ENCODE data around the gene MCM5.
A peak's percentile ranks its signal among the peaks of the same experiment; 100 is the strongest.

MCM5 gene

GRCh38 chr22:35353318-35353717 is 46.6 kb upstream of the MCM5 start:
- TF ChIP-seq CTCF (IDR thresholded peaks at IDR 0.05; ENCODE audit: low read depth, low read length, poor library complexity, severe bottlenecking), result no peak
- TF ChIP-seq EZH2phosphoT487 (IDR thresholded peaks at IDR 0.05; ENCODE audit: borderline replicate concordance, low read length), result no peak
- H3K27ac ChIP-seq (ENCODE audit: low read depth, low read length), result peak overlapping the region; percentile 85
- peak overlapping the region; percentile 60 for H3K4me3 ChIP-seq (ENCODE audit: low read length)
- no peaks in the 10 kb centered on the region for H3K9me2 ChIP-seq (replicated peaks; ENCODE audit: control insufficient read depth, low read length)
- H3K79me2 ChIP-seq (ENCODE audit: control insufficient read depth, low read length), result no peaks in the 10 kb centered on the region
- H3K4me2 ChIP-seq (ENCODE audit: low read length), result peak overlapping the region; percentile 89
- H3K9me3 ChIP-seq (ENCODE audit: control insufficient read depth, insufficient read depth, low read length), result no peaks in the 10 kb centered on the region
- no peaks in the 10 kb centered on the region for H3K27me3 ChIP-seq (ENCODE audit: control insufficient read depth, low read length)
- no peaks in the 10 kb centered on the region for H4K20me1 ChIP-seq (ENCODE audit: control insufficient read depth, insufficient read depth, low read depth, low read length)
- peaks cover 5% of the 10 kb centered on the region; the same call in 1 of the 2 replicates for H3F3A ChIP-seq (ENCODE audit: control insufficient read depth, insufficient read depth)
- H3K36me3 ChIP-seq (ENCODE audit: control insufficient read depth, low read length), result no peaks in the 10 kb centered on the region
- H3K4me1 ChIP-seq (ENCODE audit: control insufficient read depth, low read length), result peaks cover 61% of the 10 kb centered on the region

- Histone ChIP-seq H4K20me1 (ENCODE audit: control insufficient read depth, insufficient read depth, low read depth, low read length) (no peaks in the 10 kb centered on the region), H3K4me1 (ENCODE audit: control insufficient read depth, low read length) (peaks cover 61% of the 10 kb centered on the region), H3K27ac (ENCODE audit: low read depth, low read length) (no peak overlapping the region), H3K79me2 (ENCODE audit: control insufficient read depth, low read length) (no peaks in the 10 kb centered on the region), H3K4me2 (ENCODE audit: low read length) (no peak overlapping the region), H3K9me3 (ENCODE audit: control insufficient read depth, insufficient read depth, low read length) (no peaks in the 10 kb centered on the region), H3K9me2 (replicated peaks; ENCODE audit: control insufficient read depth, low read length) (no peaks in the 10 kb centered on the region), H3K36me3 (ENCODE audit: control insufficient read depth, low read length) (no peaks in the 10 kb centered on the region), H3F3A (ENCODE audit: control insufficient read depth, insufficient read depth) (peaks cover 5% of the 10 kb centered on the region; the same call in 1 of the 2 replicates), H3K27me3 (ENCODE audit: control insufficient read depth, low read length) (no peaks in the 10 kb centered on the region), H3K4me3 (ENCODE audit: low read length) (no peak overlapping the region)
- TF ChIP-seq EZH2phosphoT487 (IDR thresholded peaks at IDR 0.05; ENCODE audit: borderline replicate concordance, low read length), result no peak
Observed at GRCh38 chr22:35354068-35354467, 45.9 kb upstream of the MCM5 start.

- Histone ChIP-seq H3K27ac (ENCODE audit: low read depth, low read length) (no peak overlapping the region), H3K4me3 (ENCODE audit: low read length) (no peak overlapping the region), H3K27me3 (ENCODE audit: control insufficient read depth, low read length) (0 out of 2 replicates have a peak, but pooled peaks cover 4% of the 10 kb centered on the region), H4K20me1 (ENCODE audit: control insufficient read depth, insufficient read depth, low read depth, low read length) (no peaks in the 10 kb centered on the region), H3F3A (ENCODE audit: control insufficient read depth, insufficient read depth) (no peaks in the 10 kb centered on the region), H3K4me2 (ENCODE audit: low read length) (no peak overlapping the region), H3K9me2 (replicated peaks; ENCODE audit: control insufficient read depth, low read length) (no peaks in the 10 kb centered on the region), H3K79me2 (ENCODE audit: control insufficient read depth, low read length) (no peaks in the 10 kb centered on the region), H3K4me1 (ENCODE audit: control insufficient read depth, low read length) (peaks cover 28% of the 10 kb centered on the region), H3K9me3 (ENCODE audit: control insufficient read depth, insufficient read depth, low read length) (no peaks in the 10 kb centered on the region), H3K36me3 (ENCODE audit: control insufficient read depth, low read length) (no peaks in the 10 kb centered on the region)
- TF ChIP-seq CTCF (IDR thresholded peaks at IDR 0.05; ENCODE audit: low read depth, low read length, poor library complexity, severe bottlenecking), result no peak
- TF ChIP-seq EZH2phosphoT487 (IDR thresholded peaks at IDR 0.05; ENCODE audit: borderline replicate concordance, low read length), result no peak
Observed at GRCh38 chr22:35357883-35358621, 41.9 kb upstream of the MCM5 start.

GRCh38 chr22:35359380-35360065 is 40.4 kb upstream of the MCM5 start:
- Histone ChIP-seq H3K27me3 (ENCODE audit: control insufficient read depth, low read length) (0 out of 2 replicates have a peak, but pooled peaks cover 4% of the 10 kb centered on the region), H3K4me3 (ENCODE audit: low read length) (no peak overlapping the region), H3K9me2 (replicated peaks; ENCODE audit: control insufficient read depth, low read length) (no peaks in the 10 kb centered on the region), H4K20me1 (ENCODE audit: control insufficient read depth, insufficient read depth, low read depth, low read length) (no peaks in the 10 kb centered on the region), H3F3A (ENCODE audit: control insufficient read depth, insufficient read depth) (no peaks in the 10 kb centered on the region), H3K9me3 (ENCODE audit: control insufficient read depth, insufficient read depth, low read length) (no peaks in the 10 kb centered on the region), H3K4me1 (ENCODE audit: control insufficient read depth, low read length) (peaks cover 17% of the 10 kb centered on the region), H3K27ac (ENCODE audit: low read depth, low read length) (no peak overlapping the region), H3K36me3 (ENCODE audit: control insufficient read depth, low read length) (no peaks in the 10 kb centered on the region), H3K4me2 (ENCODE audit: low read length) (no peak overlapping the region), H3K79me2 (ENCODE audit: control insufficient read depth, low read length) (no peaks in the 10 kb centered on the region)
- TF ChIP-seq EZH2phosphoT487 (IDR thresholded peaks at IDR 0.05; ENCODE audit: borderline replicate concordance, low read length) (no peak), CTCF (IDR thresholded peaks at IDR 0.05; ENCODE audit: low read depth, low read length, poor library complexity, severe bottlenecking) (no peak)
